Fibroblast of lung (primary cell): ENCODE results near the gene SNPH. TPM values are rescaled to one million over a fixed set of nuclear protein-coding genes. Genes with fewer than 3 reads are reported as not detected.
"Not testable (repeated sequence)": the region's sequence is repeated elsewhere in the genome, so short reads cannot be mapped to it uniquely, and the experiment has no call there.

Experiments
- DNase-seq, 2 donors: peaks; one replicate each; pipeline versions ENCODE4 v3.0.0 to v3.0.0-alpha.2; 2010; ENCODE audit warnings: low read depth in 2 of 2
- H2AFZ ChIP-seq: 2 replicates; pipeline ENCODE4 v1.5.1; 2012; ENCODE audit warnings: low read length, control low read depth, inconsistent platforms
- H3K27ac ChIP-seq: 2 replicates; pipeline ENCODE4 v1.5.1; 2011; ENCODE audit warnings: low read length, control low read depth; ENCODE audit not compliant: insufficient read depth
- H3K27me3 ChIP-seq: 2 replicates; pipeline ENCODE4 v1.5.1; 2011; ENCODE audit warnings: mild to moderate bottlenecking, low read length; ENCODE audit not compliant: control insufficient read depth, insufficient read depth
- H3K36me3 ChIP-seq: 2 replicates; pipeline ENCODE4 v1.5.1; 2011; ENCODE audit warnings: low read length; ENCODE audit not compliant: control insufficient read depth, insufficient read depth
- H3K4me1 ChIP-seq: 2 replicates; pipeline ENCODE4 v1.5.1; 2011; ENCODE audit warnings: low read length; ENCODE audit not compliant: control insufficient read depth, insufficient read depth; ENCODE audit errors: extremely low read depth
- H3K4me2 ChIP-seq: 2 replicates; pipeline ENCODE4 v1.5.1; 2011; ENCODE audit warnings: low read length, control low read depth; ENCODE audit not compliant: insufficient read depth; ENCODE audit errors: extremely low read depth
- H3K4me3 ChIP-seq, 4 experiments: fragments of 200-600 bp in 1 of 4; sonication (generic) in 1 of 4; replicated peaks in 1 of 4; 2 replicates each; pipeline ENCODE4 v1.5.1; 2011 to 2016; ENCODE audit warnings: low read length in 4 of 4, low read depth in 3 of 4, mild to moderate bottlenecking in 3 of 4, control low read depth in 2 of 4, inconsistent platforms in 1 of 4, mixed read lengths in 1 of 4; ENCODE audit not compliant: insufficient read depth in 1 of 4; ENCODE audit errors: control extremely low read depth in 1 of 4
- H3K79me2 ChIP-seq: 2 replicates; pipeline ENCODE4 v1.5.1; 2012; ENCODE audit warnings: mild to moderate bottlenecking, low read length, inconsistent platforms; ENCODE audit not compliant: control insufficient read depth, insufficient read depth
- H3K9ac ChIP-seq: 2 replicates; pipeline ENCODE4 v1.5.1; 2011; ENCODE audit warnings: mild to moderate bottlenecking, low read length, control low read depth; ENCODE audit not compliant: insufficient read depth
- H3K9me3 ChIP-seq: 2 replicates; pipeline ENCODE4 v1.5.1; 2012; ENCODE audit warnings: low read depth, low read length; ENCODE audit not compliant: control insufficient read depth, insufficient read depth
- H4K20me1 ChIP-seq: 2 replicates; pipeline ENCODE4 v1.5.1; 2011; ENCODE audit warnings: low read length; ENCODE audit not compliant: control insufficient read depth, insufficient read depth; ENCODE audit errors: extremely low read depth
- EZH2 ChIP-seq: IDR thresholded peaks from 2 replicates; pipeline ENCODE4 v1.5.1; 2012; ENCODE audit warnings: low read length, control low read depth, mild to moderate bottlenecking; ENCODE audit errors: missing control alignments
- polyA plus RNA-seq, 2 donors: library from polyadenylated mRNA; depleted of rRNA in 1 of 2; stranded (reverse) in 1 of 2; unstranded in 1 of 2; fragments of >200 nt; gene quantifications; 2 replicates each; pipeline ENCODE4 v1.2.1, GENCODE V29; 2011 to 2012; ENCODE audit warnings: missing spikeins in 1 of 2
- total RNA-seq: library from RNA; depleted of rRNA; stranded (reverse); fragments of >200 nt; gene quantifications from 2 replicates; pipeline ENCODE4 v1.2.1, GENCODE V29; 2014
- TF ChIP-seq, protein P1 (sequence below), 2 donors: IDR thresholded peaks in 1 of 2; conservative IDR thresholded peaks in 1 of 2; 1 replicate in 1 of 2; 2 replicates in 1 of 2; pipeline ENCODE4 v1.5.1; 2011 to 2012; ENCODE audit warnings: low read length in 2 of 2, control low read depth in 1 of 2, inconsistent platforms in 1 of 2, low read depth in 1 of 2, mild to moderate bottlenecking in 1 of 2

SNPH gene
- total and polyA plus RNA-seq, 2 donors (not counting 1 experiment from before 2014, with no cell fraction given): 0.85 to 18.5 TPM

GRCh38 chr20:1245578-1245977 lies 20.5 kb upstream of the SNPH start:
- H4K20me1 ChIP-seq: no peaks in the 10 kb centered on the region
- TF ChIP-seq, protein P1, sequence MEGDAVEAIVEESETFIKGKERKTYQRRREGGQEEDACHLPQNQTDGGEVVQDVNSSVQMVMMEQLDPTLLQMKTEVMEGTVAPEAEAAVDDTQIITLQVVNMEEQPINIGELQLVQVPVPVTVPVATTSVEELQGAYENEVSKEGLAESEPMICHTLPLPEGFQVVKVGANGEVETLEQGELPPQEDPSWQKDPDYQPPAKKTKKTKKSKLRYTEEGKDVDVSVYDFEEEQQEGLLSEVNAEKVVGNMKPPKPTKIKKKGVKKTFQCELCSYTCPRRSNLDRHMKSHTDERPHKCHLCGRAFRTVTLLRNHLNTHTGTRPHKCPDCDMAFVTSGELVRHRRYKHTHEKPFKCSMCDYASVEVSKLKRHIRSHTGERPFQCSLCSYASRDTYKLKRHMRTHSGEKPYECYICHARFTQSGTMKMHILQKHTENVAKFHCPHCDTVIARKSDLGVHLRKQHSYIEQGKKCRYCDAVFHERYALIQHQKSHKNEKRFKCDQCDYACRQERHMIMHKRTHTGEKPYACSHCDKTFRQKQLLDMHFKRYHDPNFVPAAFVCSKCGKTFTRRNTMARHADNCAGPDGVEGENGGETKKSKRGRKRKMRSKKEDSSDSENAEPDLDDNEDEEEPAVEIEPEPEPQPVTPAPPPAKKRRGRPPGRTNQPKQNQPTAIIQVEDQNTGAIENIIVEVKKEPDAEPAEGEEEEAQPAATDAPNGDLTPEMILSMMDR (conservative IDR thresholded peaks at IDR 0.05 in 1 of 2, IDR thresholded peaks at IDR 0.05 in 1 of 2; ENCODE audit: low read depth in 1 of 2, low read length in 2 of 2): no peak
- no peak for TF ChIP-seq EZH2

GRCh38 chr20:1247689-1248088 lies 18.4 kb upstream of the SNPH start:
- Histone ChIP-seq H3K4me2 (no peak overlapping the region), H2AFZ (no peak overlapping the region), H3K4me3 (no peak overlapping the region), H3K36me3 (no peaks in the 10 kb centered on the region), H4K20me1 (no peaks in the 10 kb centered on the region), H3K9me3 (no peaks in the 10 kb centered on the region), H3K79me2 (no peaks in the 10 kb centered on the region), H3K27ac (no peak overlapping the region), H3K4me1 (no peaks in the 10 kb centered on the region), H3K9ac (no peak overlapping the region), H3K27me3 (peaks cover 5% of the 10 kb centered on the region)
- no peak for TF ChIP-seq EZH2
- TF ChIP-seq, protein P1 (conservative IDR thresholded peaks at IDR 0.05 in 1 of 2, IDR thresholded peaks at IDR 0.05 in 1 of 2; ENCODE audit: low read depth in 1 of 2, low read length in 2 of 2): no peak
- DNase-seq: no peak

More at GRCh38 chr20:1245578-1245977, 20.5 kb upstream of the SNPH start:
- H3K9ac ChIP-seq: no peak overlapping the region
- no peak for DNase-seq
- H3K36me3 ChIP-seq: no peaks in the 10 kb centered on the region
- H2AFZ ChIP-seq: no peak overlapping the region
- no peaks in the 10 kb centered on the region for H3K27me3 ChIP-seq
- H3K79me2 ChIP-seq: no peaks in the 10 kb centered on the region
- no peak overlapping the region for H3K4me3 ChIP-seq
- peaks cover 2% of the 10 kb centered on the region for H3K4me1 ChIP-seq
- H3K4me2 ChIP-seq: no peak overlapping the region
- no peaks in the 10 kb centered on the region for H3K9me3 ChIP-seq
- no peak overlapping the region for H3K27ac ChIP-seq

DNA sequence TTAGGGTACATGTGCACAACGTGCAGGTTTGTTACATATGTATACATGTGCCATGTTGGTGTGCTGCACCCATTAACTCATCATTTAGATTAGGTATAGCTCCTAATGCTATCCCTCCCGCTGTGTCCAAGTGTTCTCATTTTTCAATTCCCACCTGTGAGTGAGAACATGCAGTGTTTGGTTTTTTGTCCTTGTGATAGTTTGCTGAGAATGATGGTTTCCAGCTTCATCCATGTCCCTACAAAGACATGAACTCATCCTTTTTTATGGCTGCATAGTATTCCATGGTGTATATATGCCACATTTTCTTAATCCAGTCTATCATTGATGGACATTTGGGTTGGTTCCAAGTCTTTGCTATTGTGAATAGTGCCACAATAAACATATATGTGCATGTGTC lies 15.8 kb upstream of the SNPH start:
- not testable (repeated sequence) for H3K4me3 ChIP-seq, H3K27me3 ChIP-seq, H3K9me3 ChIP-seq, H2AFZ ChIP-seq, H3K79me2 ChIP-seq, H3K27ac ChIP-seq, H3K4me2 ChIP-seq, DNase-seq, H3K9ac ChIP-seq, H4K20me1 ChIP-seq, H3K4me1 ChIP-seq, H3K36me3 ChIP-seq
